Suppressor macrophage (primary cell): ENCODE measurements around the gene NLRP3.

ENCODE experiments used
- DNase-seq, 4 experiments: peaks; one replicate each; pipeline ENCODE4 v3.0.0-alpha.2; 2020 to 2022

Gene NLRP3

GRCh38 chr1:247437551-247438505 lies 21.9 kb downstream of the NLRP3 start:
- DNase-seq = peak; percentile 68 to 87 (median 79)

GRCh38 chr1:247440001-247440620 lies 24.1 kb downstream of the NLRP3 start:
- peak; percentile 74 to 91 (median 86) for DNase-seq

GRCh38 chr1:247441606-247442005 lies 25.6 kb downstream of the NLRP3 start:
- peak in 2 of 4 experiments; percentile 76 to 78 for DNase-seq

GRCh38 chr1:247442164-247442563 lies 26.2 kb downstream of the NLRP3 start:
- no peak for DNase-seq

GRCh38 chr1:247443641-247444040 lies 27.7 kb downstream of the NLRP3 start:
- no peak for DNase-seq

GRCh38 chr1:247444571-247444970 lies 28.6 kb downstream of the NLRP3 start:
- DNase-seq = no peak

- DNase-seq = peak; percentile 82 to 93 (median 90)
Observed at GRCh38 chr1:247445526-247446356, 29.8 kb downstream of the NLRP3 start.

GRCh38 chr1:247447162-247447909 lies 31.4 kb downstream of the NLRP3 start:
- DNase-seq = no peak

GRCh38 chr1:247448107-247448791 lies 32.3 kb downstream of the NLRP3 start:
- peak in 2 of 4 experiments; percentile 34 to 40 for DNase-seq

GRCh38 chr1:247451388-247452010 lies 35.5 kb downstream of the NLRP3 start:
- DNase-seq = no peak

- no peak for DNase-seq
Observed at GRCh38 chr1:247452447-247453039, 36.6 kb downstream of the NLRP3 start.

GRCh38 chr1:247453245-247453644 lies 37.3 kb downstream of the NLRP3 start:
- DNase-seq = peak in 2 of 4 experiments; percentile 31 to 32

- no peak for DNase-seq
Observed at GRCh38 chr1:247453997-247454396, 38.0 kb downstream of the NLRP3 start.

- peak; percentile 43 to 78 (median 66) for DNase-seq
Observed at GRCh38 chr1:247456021-247456420, 40.0 kb downstream of the NLRP3 start.

GRCh38 chr1:247456914-247457639 lies 41.1 kb downstream of the NLRP3 start:
- peak; percentile 84 to 94 (median 91) for DNase-seq

- no peak for DNase-seq
Observed at GRCh38 chr1:247459507-247459906, 43.5 kb downstream of the NLRP3 start.

- peak; percentile 37 to 70 (median 68) for DNase-seq
Observed at GRCh38 chr1:247465796-247466195, 49.8 kb downstream of the NLRP3 start.

GRCh38 chr1:247467129-247467528 lies 51.2 kb downstream of the NLRP3 start:
- peak in 1 of 4 experiments; percentile 14 for DNase-seq

GRCh38 chr1:247468481-247469140 lies 52.6 kb downstream of the NLRP3 start:
- no peak for DNase-seq
